HG03460 (cell line): ENCODE results near the gene PLCB4.

Experiments
- ATAC-seq: cut with Tn5 transposase; IDR thresholded peaks from one replicate; pipeline ENCODE4 v1.9.1; 2021; ENCODE audit not compliant: unreplicated experiment

The PLCB4 gene

GRCh38 chr20:9059931-9060330 lies 9.0 kb upstream of the PLCB4 start:
- ATAC-seq, result no peak

- ATAC-seq, result no peak
Measured at GRCh38 chr20:9061434-9061833, 7.5 kb upstream of the PLCB4 start.

GRCh38 chr20:9062066-9062465 lies 6.8 kb upstream of the PLCB4 start:
- no peak for ATAC-seq

DNA sequence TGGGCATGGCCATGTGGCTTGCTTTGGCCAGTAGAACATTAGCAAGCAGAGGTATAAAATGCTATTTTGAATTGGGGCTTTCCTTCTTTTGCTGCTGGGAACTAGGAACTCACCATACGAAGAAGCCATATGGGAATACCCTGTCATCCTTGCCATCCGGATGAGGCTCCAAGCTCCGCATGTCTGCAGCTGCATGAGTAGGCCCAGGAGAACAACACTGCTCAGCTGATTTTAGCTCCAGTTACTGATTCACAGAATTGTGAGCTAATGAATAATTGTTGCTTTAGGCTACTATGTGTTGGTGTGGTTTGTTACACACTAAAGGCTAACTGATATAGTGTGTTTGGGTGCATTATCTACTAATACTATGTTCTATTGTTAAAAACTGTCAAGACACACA lies 2.7 kb upstream of the PLCB4 start:
- ATAC-seq, result no peak

GRCh38 chr20:9068233-9068801 lies 570 bp upstream of the PLCB4 start:
- ATAC-seq, result no peak

- no peak for ATAC-seq
Measured at GRCh38 chr20:9070304-9070703, 1.4 kb downstream of the PLCB4 start.

GRCh38 chr20:9071976-9072726 lies 3.3 kb downstream of the PLCB4 start:
- ATAC-seq, result no peak

- no peak for ATAC-seq
Measured at GRCh38 chr20:9072861-9073500, 4.1 kb downstream of the PLCB4 start.

- ATAC-seq, result no peak
Measured at GRCh38 chr20:9075264-9076095, 6.6 kb downstream of the PLCB4 start.

DNA sequence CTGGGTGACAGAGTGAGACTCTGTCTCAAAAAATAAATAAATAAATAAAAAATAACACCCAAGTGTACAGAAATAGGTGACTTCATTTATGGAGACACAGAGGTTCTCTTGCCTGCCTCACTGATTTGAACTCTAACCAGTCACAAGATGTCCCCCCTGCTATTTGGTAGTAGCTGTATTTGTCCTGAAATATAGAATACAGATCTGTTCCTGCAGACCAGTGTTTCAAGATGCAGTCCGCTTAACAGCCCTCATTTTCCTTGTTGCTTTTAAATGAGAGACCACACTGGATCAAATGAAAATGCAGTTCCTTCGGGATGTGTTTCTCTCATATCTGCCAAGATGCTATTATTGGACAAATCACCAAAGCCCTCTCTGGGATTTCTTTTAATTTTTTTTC lies 7.6 kb downstream of the PLCB4 start:
- ATAC-seq, result no peak

GRCh38 chr20:9078826-9079731 lies 10.2 kb downstream of the PLCB4 start:
- no peak for ATAC-seq

DNA sequence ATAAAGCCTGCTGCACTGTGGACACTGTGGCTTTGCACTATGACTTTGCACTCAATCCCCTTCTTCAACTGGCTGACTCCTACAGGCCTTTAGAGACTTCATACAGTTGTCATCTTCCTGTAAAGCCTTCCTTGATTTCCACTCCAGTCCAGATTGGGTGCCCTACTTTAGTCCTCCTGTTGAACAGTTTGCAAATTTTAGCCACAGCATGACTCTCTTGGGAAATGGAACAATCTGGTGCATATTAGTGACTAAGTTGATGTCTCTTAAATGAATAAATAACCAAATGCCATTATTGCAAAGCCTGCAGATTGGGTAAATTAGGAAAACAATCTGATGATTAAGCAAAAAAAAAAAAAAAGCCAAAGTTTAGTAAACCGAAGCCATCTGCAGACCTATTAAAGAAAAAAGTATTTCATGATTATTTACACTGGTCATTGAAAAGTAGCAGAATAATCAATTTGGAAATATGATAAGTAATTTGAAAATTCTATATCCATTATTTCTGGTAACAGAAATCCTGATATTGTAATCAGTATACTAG lies 12.6 kb downstream of the PLCB4 start:
- no peak for ATAC-seq

DNA sequence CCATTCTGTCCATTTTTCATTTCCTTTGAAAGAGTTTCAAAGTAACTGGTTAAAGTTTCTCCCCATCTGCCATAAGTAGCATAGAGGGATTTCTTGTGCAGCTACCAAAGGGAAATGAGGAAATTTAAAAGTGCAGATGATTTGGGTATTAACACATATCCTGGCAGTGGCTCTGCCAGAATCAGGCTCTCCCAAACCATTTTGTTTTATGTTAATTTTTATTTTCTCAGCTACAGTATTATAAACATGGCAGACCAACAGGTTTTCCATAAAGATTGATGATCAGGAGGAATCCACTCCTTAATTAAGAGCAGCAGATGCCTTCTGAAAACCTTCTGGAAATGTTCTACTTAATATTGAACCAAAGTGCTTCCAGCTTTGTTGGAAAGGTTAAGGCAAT lies 13.9 kb downstream of the PLCB4 start:
- no peak for ATAC-seq

- no peak for ATAC-seq
Measured at GRCh38 chr20:9087531-9088217, 18.8 kb downstream of the PLCB4 start.

GRCh38 chr20:9088556-9088955 lies 19.7 kb downstream of the PLCB4 start:
- ATAC-seq, result no peak

DNA sequence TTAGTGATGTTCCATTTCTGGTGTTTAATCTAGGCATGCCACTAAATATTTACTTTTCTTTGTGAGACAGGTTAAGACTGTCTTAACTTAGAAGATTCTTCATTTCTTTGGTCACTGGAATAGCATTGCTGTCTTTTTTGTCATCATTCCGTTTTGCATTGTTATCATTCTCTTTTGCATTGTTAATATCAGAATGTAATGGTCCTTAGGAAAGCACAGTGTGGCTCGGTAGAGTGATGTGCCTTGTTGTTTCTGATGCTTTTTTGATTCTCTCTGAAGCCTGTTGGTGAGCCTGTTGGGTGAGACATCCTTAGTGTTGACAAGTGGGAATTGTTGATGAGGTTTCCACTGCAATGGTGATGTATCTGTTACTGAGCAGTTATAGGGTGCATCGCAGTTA lies 23.2 kb downstream of the PLCB4 start:
- ATAC-seq, result no peak

- no peak for ATAC-seq
Measured at GRCh38 chr20:9092655-9093054, 23.8 kb downstream of the PLCB4 start.

DNA sequence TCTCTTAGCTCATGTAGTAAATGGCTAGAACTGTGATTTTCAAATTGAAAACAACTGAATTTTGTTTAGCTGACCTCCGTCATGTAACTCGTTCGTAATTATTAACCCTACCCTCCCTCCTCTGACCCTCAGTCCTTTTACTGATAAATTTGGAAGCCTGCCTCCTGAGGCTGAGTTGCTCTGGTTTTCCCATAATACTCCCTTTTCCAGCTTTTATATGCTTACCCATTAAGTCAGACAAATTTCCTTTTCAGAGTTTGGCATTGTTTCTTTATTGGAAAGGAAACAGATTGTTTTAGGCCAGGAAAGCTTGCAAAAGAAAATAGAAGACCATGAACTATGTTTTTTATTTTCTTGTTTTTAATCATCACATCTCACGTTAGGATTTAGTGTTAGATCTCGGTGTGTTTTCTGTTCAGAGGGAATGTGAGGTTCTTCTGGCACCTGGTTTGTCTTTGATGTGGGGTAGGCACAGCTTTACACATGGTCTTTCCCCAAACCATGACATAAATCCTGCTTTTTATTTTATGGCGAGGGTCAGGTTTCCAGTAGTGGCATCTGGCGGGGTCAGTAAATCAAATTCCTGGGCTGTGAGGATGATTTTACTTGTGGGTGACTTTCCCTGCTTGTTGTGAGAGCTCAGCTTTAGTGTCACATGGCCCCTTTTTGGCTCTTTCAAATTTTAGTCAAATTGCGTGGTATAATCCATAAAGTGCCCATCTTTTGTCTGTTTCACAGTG lies 24.5 kb downstream of the PLCB4 start:
- no peak for ATAC-seq

GRCh38 chr20:9099372-9099771 lies 30.5 kb downstream of the PLCB4 start:
- ATAC-seq, result no peak
